Calu3 (cell line): ENCODE data around the gene ADGRG1. TPM values are rescaled to one million over a fixed set of nuclear protein-coding genes. Genes with fewer than 3 reads are reported as not detected.

Source experiments
- BruUV-seq: library from RNA; stranded (reverse); fragments of 400-500 nt; replicated peaks from 2 replicates; lab custom pipeline; 2021; lab: Mats Ljungman, UMichigan
- CTCF ChIA-PET: fragments of 300-600 bp; sonication (Branson Sonifier 250); formaldehyde crosslinking; loops from one replicate; lab custom pipeline; 2022; ENCODE audit warnings: antibody characterized with exemption; lab: Charles Lee
- DNase-seq: peaks from one replicate; pipeline ENCODE4 v3.0.0; 2022
- H3K27ac Mint-ChIP-seq: one replicate; pipeline ENCODE4 v1.8.0; 2022; ENCODE audit warnings: mixed read lengths; ENCODE audit not compliant: unreplicated experiment
- H3K27me3 Mint-ChIP-seq: one replicate; pipeline ENCODE4 v1.8.0; 2022; ENCODE audit warnings: mixed read lengths; ENCODE audit not compliant: unreplicated experiment
- H3K36me3 Mint-ChIP-seq: one replicate; pipeline ENCODE4 v1.8.0; 2022; ENCODE audit warnings: mild to moderate bottlenecking, moderate library complexity, mixed read lengths; ENCODE audit not compliant: insufficient read depth, unreplicated experiment
- H3K4me1 Mint-ChIP-seq: one replicate; pipeline ENCODE4 v1.8.0; 2022; ENCODE audit warnings: mild to moderate bottlenecking, low read depth, mixed read lengths; ENCODE audit not compliant: unreplicated experiment
- H3K4me3 Mint-ChIP-seq: one replicate; pipeline ENCODE4 v1.8.0; 2022; ENCODE audit warnings: mild to moderate bottlenecking, low read depth, moderate library complexity, mixed read lengths; ENCODE audit not compliant: unreplicated experiment
- H3K9me3 Mint-ChIP-seq: one replicate; pipeline ENCODE4 v1.8.0; 2022; ENCODE audit warnings: low read depth, mixed read lengths; ENCODE audit not compliant: unreplicated experiment
- CTCF ChIP-seq: fragments of 200-600 bp; IDR thresholded peaks from one replicate; pipeline ENCODE4 v1.8.0; 2022; ENCODE audit warnings: antibody characterized with exemption; ENCODE audit not compliant: unreplicated experiment
- intact Hi-C: fragments of 100-400 bp; cut with micrococcal nuclease; formaldehyde crosslinking; loops from one replicate; pipeline ENCODE4 v1.10.0; 2022; ENCODE audit not compliant: unreplicated experiment
- total RNA-seq: library from RNA; stranded (reverse); gene quantifications from 2 replicates; pipeline ENCODE4 v1.2.3, GENCODE V29; 2022

ADGRG1 gene
- total RNA-seq, 1 experiment from 2014 or later: 278 TPM

GRCh38 chr16:57672416-57672815 lies 44.0 kb downstream of the ADGRG1 start:
- H3K9me3 Mint-ChIP-seq: no peaks in the 10 kb centered on the region
- H3K27me3 Mint-ChIP-seq: peaks cover 81% of the 10 kb centered on the region
- H3K36me3 Mint-ChIP-seq: peaks cover 13% of the 10 kb centered on the region
- H3K4me3 Mint-ChIP-seq: no peak overlapping the region
- H3K4me1 Mint-ChIP-seq: no peaks in the 10 kb centered on the region
- no peak for TF ChIP-seq CTCF
- DNase-seq: no peak
- CTCF ChIA-PET: interaction anchor here (0.7 kb wide), 1 partner anchor 571 kb away, joined by 3 read pairs; no protein-coding TSS in a partner anchor
- intact Hi-C loops: no loop called here
- no TSS peak for BruUV-seq
- no peak overlapping the region for H3K27ac Mint-ChIP-seq

GRCh38 chr16:57672824-57673223 lies 44.4 kb downstream of the ADGRG1 start:
- H3K4me3 Mint-ChIP-seq: no peak overlapping the region
- CTCF ChIA-PET: no interaction called here
- no TSS peak for BruUV-seq
- peaks cover 13% of the 10 kb centered on the region for H3K36me3 Mint-ChIP-seq
- H3K27me3 Mint-ChIP-seq: peaks cover 81% of the 10 kb centered on the region
- DNase-seq: no peak
- no peak overlapping the region for H3K27ac Mint-ChIP-seq
- intact Hi-C loops: no loop called here
- no peaks in the 10 kb centered on the region for H3K9me3 Mint-ChIP-seq
- no peaks in the 10 kb centered on the region for H3K4me1 Mint-ChIP-seq
- TF ChIP-seq CTCF: no peak

- no TSS peak for BruUV-seq
- CTCF ChIA-PET: no interaction called here
- no peak for DNase-seq
- TF ChIP-seq CTCF: no peak
- intact Hi-C loops: no loop called here
- Mint-ChIP-seq H3K27me3 (peaks cover 80% of the 10 kb centered on the region), H3K4me1 (no peaks in the 10 kb centered on the region), H3K36me3 (no peaks in the 10 kb centered on the region), H3K4me3 (no peak overlapping the region), H3K9me3 (no peaks in the 10 kb centered on the region), H3K27ac (no peak overlapping the region)
These were observed 47.5 kb downstream of the ADGRG1 start for GRCh38 chr16:57675741-57676551.

- DNase-seq: no peak
- no TSS peak for BruUV-seq
- CTCF ChIA-PET: no interaction called here
- no peak for TF ChIP-seq CTCF
- Mint-ChIP-seq H3K4me3 (no peak overlapping the region), H3K4me1 (no peaks in the 10 kb centered on the region), H3K27ac (no peak overlapping the region), H3K36me3 (no peaks in the 10 kb centered on the region), H3K27me3 (peaks cover 73% of the 10 kb centered on the region), H3K9me3 (no peaks in the 10 kb centered on the region)
- intact Hi-C loops: no loop called here
These were observed 48.2 kb downstream of the ADGRG1 start for GRCh38 chr16:57676553-57677085.
